ENCODE data around the gene MTTP. TPM values are rescaled to one million over a fixed set of nuclear protein-coding genes. Genes with fewer than 3 reads are reported as not detected.

MTTP gene
- total and polyA plus RNA-seq, 9 donors = 0.40 to 25.5 (median 1.1) TPM

DNA sequence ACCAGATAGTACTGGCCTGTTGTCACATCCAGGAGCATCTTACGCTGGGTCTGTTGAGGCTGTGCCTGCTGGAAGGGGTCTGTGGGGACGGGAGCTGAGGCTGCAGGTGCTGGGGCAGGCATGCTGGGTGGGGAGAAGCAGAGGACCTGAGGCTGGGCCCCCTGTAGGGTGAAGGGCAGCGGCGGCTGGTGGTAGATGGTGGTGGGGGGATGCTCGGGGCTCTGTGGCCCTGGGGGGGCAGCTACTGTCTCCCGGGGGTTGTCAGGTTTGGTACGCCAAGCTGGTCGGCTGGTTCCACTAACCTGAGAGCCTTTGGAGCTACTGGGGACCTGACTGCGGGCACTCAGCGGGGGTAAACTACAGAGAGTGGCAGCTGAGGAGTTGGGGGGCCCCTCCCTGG is 75.2 kb downstream of the MTTP start:
- WGBS (ENCODE audit: insufficient coverage) = 89% methylated on average over 10 of the region's 10 CpGs
- H3K27me3 ChIP-seq (ENCODE audit: control insufficient read depth, insufficient read depth, low read length) = no peaks in the 10 kb centered on the region
- no peaks in the 10 kb centered on the region for H3K9me3 ChIP-seq (replicated peaks; ENCODE audit: control insufficient read depth, low read depth, low read length)
- DNase-seq = no peak
- peak overlapping the region; percentile 13 for H3K27ac ChIP-seq (ENCODE audit: low read length)
- H3K4me3 ChIP-seq (ENCODE audit: low read length) = peak overlapping the region; percentile 57
- H3K4me1 ChIP-seq (ENCODE audit: control insufficient read depth, insufficient read depth, low read length) = peaks cover 34% of the 10 kb centered on the region
- H3K36me3 ChIP-seq (ENCODE audit: control insufficient read depth, insufficient read depth, low read length) = peaks cover 19% of the 10 kb centered on the region

- Histone ChIP-seq H3K4me3 (ENCODE audit: low read length) (peak overlapping the region; percentile 57), H3K27ac (ENCODE audit: low read length) (peak overlapping the region; percentile 96), H3K9me3 (replicated peaks; ENCODE audit: control insufficient read depth, low read depth, low read length) (no peaks in the 10 kb centered on the region), H3K4me1 (ENCODE audit: control insufficient read depth, insufficient read depth, low read length) (peaks cover 42% of the 10 kb centered on the region), H3K36me3 (ENCODE audit: control insufficient read depth, insufficient read depth, low read length) (peaks cover 17% of the 10 kb centered on the region), H3K27me3 (ENCODE audit: control insufficient read depth, insufficient read depth, low read length) (no peaks in the 10 kb centered on the region)
- peak; percentile 54 for DNase-seq
- WGBS (ENCODE audit: insufficient coverage) = 83% methylated on average over 18 of the region's 18 CpGs
Observed at GRCh38 chr4:99651016-99651769, 76.6 kb downstream of the MTTP start.

DNA sequence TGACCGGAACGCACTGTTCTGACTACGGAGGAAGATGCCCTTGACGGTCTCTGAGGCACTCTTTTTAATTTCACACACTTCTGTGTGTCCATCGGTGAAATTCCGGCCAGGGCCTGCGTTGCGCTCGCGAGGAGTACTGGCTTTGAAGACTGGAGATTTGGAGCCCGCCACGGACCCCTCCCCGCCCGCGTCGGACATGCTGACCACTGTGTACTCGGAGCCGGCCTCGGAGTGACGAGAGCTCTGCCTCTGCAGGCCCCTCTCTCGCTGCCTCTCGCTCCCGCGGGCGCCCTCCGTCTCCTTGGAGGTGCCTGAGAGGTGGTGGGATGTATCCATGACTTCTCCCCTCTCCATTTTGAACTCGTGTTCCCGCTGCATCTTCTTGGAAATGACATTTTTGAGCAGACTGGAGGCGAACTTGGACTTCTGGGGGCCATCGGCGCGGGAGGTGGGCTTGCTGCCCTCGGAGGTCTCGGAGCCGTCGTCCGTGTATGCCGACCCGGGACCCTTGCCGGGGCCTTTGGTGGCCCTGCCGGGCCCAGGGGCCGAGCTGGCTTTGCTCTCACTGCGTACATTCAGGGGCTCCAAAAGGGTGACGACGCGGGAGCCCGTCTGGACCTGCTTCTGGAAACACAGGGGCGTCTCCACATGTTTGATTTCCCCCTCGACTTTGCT is 77.3 kb downstream of the MTTP start:
- H3K4me1 ChIP-seq (ENCODE audit: control insufficient read depth, insufficient read depth, low read length) = peaks cover 41% of the 10 kb centered on the region
- H3K27me3 ChIP-seq (ENCODE audit: control insufficient read depth, insufficient read depth, low read length) = no peaks in the 10 kb centered on the region
- no peak for DNase-seq
- no peaks in the 10 kb centered on the region for H3K9me3 ChIP-seq (replicated peaks; ENCODE audit: control insufficient read depth, low read depth, low read length)
- 85% methylated on average over 23 of the region's 49 CpGs for WGBS (ENCODE audit: insufficient coverage)
- peak overlapping the region; percentile 57 for H3K4me3 ChIP-seq (ENCODE audit: low read length)
- peaks cover 17% of the 10 kb centered on the region for H3K36me3 ChIP-seq (ENCODE audit: control insufficient read depth, insufficient read depth, low read length)
- H3K27ac ChIP-seq (ENCODE audit: low read length) = peak overlapping the region; percentile 96

DNA sequence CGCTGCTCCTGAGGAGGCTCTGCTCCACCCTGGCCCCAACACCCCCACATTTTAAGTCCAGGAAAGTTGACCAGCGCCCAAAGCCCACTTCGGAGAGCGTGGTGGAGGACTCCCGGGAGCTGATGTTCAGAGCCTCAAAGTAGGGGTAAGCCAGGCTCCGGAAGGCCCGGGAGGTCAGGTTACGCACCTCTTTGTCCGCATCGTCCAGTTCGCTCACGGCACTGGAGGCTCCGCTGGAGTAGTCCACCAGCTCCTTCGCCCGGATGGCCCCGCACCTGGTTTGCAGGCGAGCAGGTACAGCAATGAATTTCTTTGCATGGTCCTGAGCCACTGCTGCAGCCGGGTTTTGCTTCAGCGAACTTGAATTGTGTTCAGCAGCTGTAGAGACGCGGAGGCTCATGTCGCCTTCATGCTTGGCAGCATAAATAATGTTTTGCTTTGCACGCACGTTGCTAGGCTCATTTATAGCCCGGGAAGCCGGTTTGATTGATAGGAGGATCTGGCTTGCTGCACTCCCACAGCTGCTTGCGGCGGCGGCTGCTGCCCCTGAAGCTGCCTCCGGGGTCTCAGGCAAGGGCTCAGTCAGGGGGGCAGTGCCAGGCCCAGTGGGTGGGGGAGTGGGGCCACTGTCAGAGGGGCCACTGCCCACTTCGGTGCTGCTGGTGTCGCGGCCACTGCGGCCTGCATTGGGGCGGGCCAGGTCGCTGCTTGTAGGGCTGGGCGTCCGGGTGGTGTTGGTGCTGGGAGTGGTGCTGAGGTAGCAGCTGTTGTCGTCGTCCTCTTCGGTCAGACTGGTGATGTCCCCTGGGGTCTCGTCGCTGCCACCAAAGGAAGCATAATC is 78.2 kb downstream of the MTTP start:
- Histone ChIP-seq H3K27me3 (ENCODE audit: control insufficient read depth, insufficient read depth, low read length) (no peaks in the 10 kb centered on the region), H3K9me3 (replicated peaks; ENCODE audit: control insufficient read depth, low read depth, low read length) (no peaks in the 10 kb centered on the region), H3K36me3 (ENCODE audit: control insufficient read depth, insufficient read depth, low read length) (peaks cover 17% of the 10 kb centered on the region), H3K4me3 (ENCODE audit: low read length) (peak overlapping the region; percentile 57), H3K27ac (ENCODE audit: low read length) (peak overlapping the region; percentile 96), H3K4me1 (ENCODE audit: control insufficient read depth, insufficient read depth, low read length) (peaks cover 43% of the 10 kb centered on the region)
- WGBS (ENCODE audit: insufficient coverage) = 85% methylated on average over 37 of the region's 43 CpGs
- DNase-seq = peak; percentile 87

- Histone ChIP-seq H3K9me3 (replicated peaks; ENCODE audit: control insufficient read depth, low read depth, low read length) (no peaks in the 10 kb centered on the region), H3K4me1 (ENCODE audit: control insufficient read depth, insufficient read depth, low read length) (peaks cover 45% of the 10 kb centered on the region), H3K36me3 (ENCODE audit: control insufficient read depth, insufficient read depth, low read length) (peaks cover 17% of the 10 kb centered on the region), H3K4me3 (ENCODE audit: low read length) (peak overlapping the region; percentile 57), H3K27ac (ENCODE audit: low read length) (peak overlapping the region; percentile 96), H3K27me3 (ENCODE audit: control insufficient read depth, insufficient read depth, low read length) (no peaks in the 10 kb centered on the region)
- WGBS (ENCODE audit: insufficient coverage) = 86% methylated on average over 7 of the region's 9 CpGs
- peak; percentile 52 for DNase-seq
Observed at GRCh38 chr4:99653916-99654315, 79.3 kb downstream of the MTTP start.

DNA sequence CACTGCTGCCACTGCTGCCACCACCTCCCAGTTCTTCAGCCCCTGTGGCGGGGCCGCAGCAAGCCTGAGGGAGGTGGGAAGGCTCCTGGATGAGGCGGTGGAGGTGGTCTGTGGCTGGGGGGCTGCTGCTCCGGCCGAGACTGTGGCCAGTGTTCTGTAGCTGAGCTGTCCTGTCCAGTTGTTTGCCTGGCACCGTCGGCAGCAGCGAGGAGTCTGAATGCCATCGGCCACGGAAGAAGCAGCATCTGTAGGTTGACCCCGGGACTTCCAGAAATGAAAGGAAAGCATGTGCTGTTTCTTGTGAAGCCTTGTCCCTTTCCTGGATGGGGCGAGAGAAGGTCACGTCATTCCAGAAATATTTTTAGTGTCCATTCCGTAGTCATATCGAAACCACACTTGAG is 79.7 kb downstream of the MTTP start:
- Histone ChIP-seq H3K4me1 (ENCODE audit: control insufficient read depth, insufficient read depth, low read length) (peaks cover 47% of the 10 kb centered on the region), H3K27me3 (ENCODE audit: control insufficient read depth, insufficient read depth, low read length) (no peaks in the 10 kb centered on the region), H3K36me3 (ENCODE audit: control insufficient read depth, insufficient read depth, low read length) (peaks cover 16% of the 10 kb centered on the region), H3K4me3 (ENCODE audit: low read length) (peak overlapping the region; percentile 57), H3K9me3 (replicated peaks; ENCODE audit: control insufficient read depth, low read depth, low read length) (no peaks in the 10 kb centered on the region), H3K27ac (ENCODE audit: low read length) (peak overlapping the region; percentile 96)
- no peak for DNase-seq
- 89% methylated on average over 11 of the region's 15 CpGs for WGBS (ENCODE audit: insufficient coverage)

GRCh38 chr4:99655308-99656081 is 80.9 kb downstream of the MTTP start:
- Histone ChIP-seq H3K27me3 (ENCODE audit: control insufficient read depth, insufficient read depth, low read length) (no peaks in the 10 kb centered on the region), H3K36me3 (ENCODE audit: control insufficient read depth, insufficient read depth, low read length) (peaks cover 4% of the 10 kb centered on the region), H3K4me1 (ENCODE audit: control insufficient read depth, insufficient read depth, low read length) (peaks cover 39% of the 10 kb centered on the region), H3K9me3 (replicated peaks; ENCODE audit: control insufficient read depth, low read depth, low read length) (no peaks in the 10 kb centered on the region), H3K4me3 (ENCODE audit: low read length) (peak overlapping the region; percentile 4), H3K27ac (ENCODE audit: low read length) (peak overlapping the region; percentile 96)
- 46% methylated on average over 2 of the region's 9 CpGs for WGBS (ENCODE audit: insufficient coverage)
- peak; percentile 66 for DNase-seq

- Histone ChIP-seq H3K27ac (ENCODE audit: low read length) (peak within 1 kb of the TSS; percentile 11), H3K27me3 (ENCODE audit: control insufficient read depth, insufficient read depth, low read length) (no peaks in the 10 kb centered on the region), H3K9me3 (replicated peaks; ENCODE audit: control insufficient read depth, low read depth, low read length) (no peaks in the 10 kb centered on the region), H3K4me3 (ENCODE audit: low read length) (no peak within 1 kb of the TSS), H3K36me3 (ENCODE audit: control insufficient read depth, insufficient read depth, low read length) (no peaks in the 10 kb centered on the region), H3K4me1 (ENCODE audit: control insufficient read depth, insufficient read depth, low read length) (peaks cover 21% of the 10 kb centered on the region)
- no CpG with 5 or more reads among the region's 1 CpG for WGBS (ENCODE audit: insufficient coverage)
- no peak for DNase-seq
Observed at GRCh38 chr4:99657798-99658197, 83.2 kb downstream of the MTTP start, which contains the start of gene C4orf54. C4orf54 (minus strand) TSS chr4:99657828; CDS start chr4:99654648, 3,180 bp downstream.

GRCh38 chr4:99658666-99659065 is 84.0 kb downstream of the MTTP start:
- H3K27me3 ChIP-seq (ENCODE audit: control insufficient read depth, insufficient read depth, low read length) = no peaks in the 10 kb centered on the region
- peaks cover 21% of the 10 kb centered on the region for H3K4me1 ChIP-seq (ENCODE audit: control insufficient read depth, insufficient read depth, low read length)
- no peaks in the 10 kb centered on the region for H3K9me3 ChIP-seq (replicated peaks; ENCODE audit: control insufficient read depth, low read depth, low read length)
- H3K36me3 ChIP-seq (ENCODE audit: control insufficient read depth, insufficient read depth, low read length) = no peaks in the 10 kb centered on the region
- DNase-seq = no peak
- H3K27ac ChIP-seq (ENCODE audit: low read length) = no peak overlapping the region
- no peak overlapping the region for H3K4me3 ChIP-seq (ENCODE audit: low read length)
- 87% methylated on average over 3 of the region's 4 CpGs for WGBS (ENCODE audit: insufficient coverage)
